Spleen (tissue), 7 donors: Measurements from ENCODE around the gene INPP4A.

ENCODE experiments used
- POLR2A ChIP-seq, 3 donors: fragments of 450-650 bp; IDR thresholded peaks; one replicate each; pipeline ENCODE4 v1.5.1; 2017; ENCODE audit warnings: antibody characterized with exemption in 3 of 3, mild to moderate bottlenecking in 1 of 3
- POLR2AphosphoS5 ChIP-seq, 3 donors: sonication (generic); formaldehyde crosslinking; IDR thresholded peaks; one replicate each; pipeline ENCODE4 v1.5.1; 2017; ENCODE audit warnings: antibody characterized with exemption in 3 of 3
- TF ChIP-seq, protein P1 (sequence below), 11 experiments: fragments of 200-600 bp in 7 of 11; fragments of 450-650 bp in 4 of 11; sonication (generic) in 4 of 11; IDR thresholded peaks in 8 of 11; conservative IDR thresholded peaks in 3 of 11; 1 replicate in 7 of 11; 2 replicates in 4 of 11; pipeline versions ENCODE4 v1.4.0 to v1.8.0; 2016 to 2021; ENCODE audit warnings: antibody characterized with exemption in 11 of 11, inconsistent platforms in 4 of 11, mild to moderate bottlenecking in 1 of 11
- donor health status: DM: no; HTN: no; CAD: no; lungs with moderate emphysema.
- donor health status: DM: no; HTN: no; CAD: no.
- donor health status: DM: no; HTN: no; CAD: no.

DNA sequence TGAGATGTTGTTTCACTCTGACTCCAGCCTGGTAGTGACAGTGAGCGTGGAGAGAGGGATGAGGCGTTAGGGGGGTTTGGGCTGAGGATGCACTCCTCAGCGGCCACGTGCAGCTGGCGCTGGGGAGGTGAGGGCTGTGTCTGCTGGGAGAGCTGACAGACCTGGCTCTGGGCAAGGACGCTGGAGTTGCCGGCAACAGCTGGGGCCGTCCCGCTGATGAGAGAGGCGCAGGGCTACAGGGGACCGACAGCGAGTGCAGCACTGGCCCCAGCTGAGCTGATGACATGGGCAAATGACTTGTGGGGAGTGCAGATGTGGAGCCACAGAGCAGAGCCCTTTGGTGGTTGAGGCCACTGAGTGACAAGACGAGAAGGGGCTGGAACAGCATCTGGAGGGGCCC is 125.3 kb downstream of the INPP4A start:
- TF ChIP-seq, protein P1, sequence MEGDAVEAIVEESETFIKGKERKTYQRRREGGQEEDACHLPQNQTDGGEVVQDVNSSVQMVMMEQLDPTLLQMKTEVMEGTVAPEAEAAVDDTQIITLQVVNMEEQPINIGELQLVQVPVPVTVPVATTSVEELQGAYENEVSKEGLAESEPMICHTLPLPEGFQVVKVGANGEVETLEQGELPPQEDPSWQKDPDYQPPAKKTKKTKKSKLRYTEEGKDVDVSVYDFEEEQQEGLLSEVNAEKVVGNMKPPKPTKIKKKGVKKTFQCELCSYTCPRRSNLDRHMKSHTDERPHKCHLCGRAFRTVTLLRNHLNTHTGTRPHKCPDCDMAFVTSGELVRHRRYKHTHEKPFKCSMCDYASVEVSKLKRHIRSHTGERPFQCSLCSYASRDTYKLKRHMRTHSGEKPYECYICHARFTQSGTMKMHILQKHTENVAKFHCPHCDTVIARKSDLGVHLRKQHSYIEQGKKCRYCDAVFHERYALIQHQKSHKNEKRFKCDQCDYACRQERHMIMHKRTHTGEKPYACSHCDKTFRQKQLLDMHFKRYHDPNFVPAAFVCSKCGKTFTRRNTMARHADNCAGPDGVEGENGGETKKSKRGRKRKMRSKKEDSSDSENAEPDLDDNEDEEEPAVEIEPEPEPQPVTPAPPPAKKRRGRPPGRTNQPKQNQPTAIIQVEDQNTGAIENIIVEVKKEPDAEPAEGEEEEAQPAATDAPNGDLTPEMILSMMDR (IDR thresholded peaks at IDR 0.05 in 8 of 11, conservative IDR thresholded peaks at IDR 0.05 in 3 of 11) = no peak
- TF ChIP-seq POLR2A (IDR thresholded peaks at IDR 0.05) (no peak), POLR2AphosphoS5 (IDR thresholded peaks at IDR 0.05) (no peak)
